Subcutaneous abdominal adipose tissue (tissue), 5 donors: ENCODE results near the gene PIP5KL1.
A peak's percentile ranks its signal among the peaks of the same experiment; 100 is the strongest.

Experiments used
- H3K27ac ChIP-seq: one replicate; pipeline ENCODE4 v1.7.0; 2013; ENCODE audit warnings: low read depth, mild to moderate bottlenecking, inconsistent platforms, low read length, moderate library complexity
- H3K27me3 ChIP-seq, 5 donors: one replicate each; pipeline ENCODE4 v1.7.0; 2013; ENCODE audit warnings: low read length in 5 of 5, inconsistent platforms in 1 of 5; ENCODE audit not compliant: control insufficient read depth in 5 of 5, insufficient read depth in 4 of 5
- H3K36me3 ChIP-seq, 5 donors: one replicate each; pipeline ENCODE4 v1.7.0; 2013; ENCODE audit warnings: low read length in 5 of 5; ENCODE audit not compliant: control insufficient read depth in 5 of 5, insufficient read depth in 5 of 5
- H3K4me1 ChIP-seq, 5 donors: one replicate each; pipeline ENCODE4 v1.7.0; 2013; ENCODE audit warnings: low read length in 5 of 5, mild to moderate bottlenecking in 3 of 5, moderate library complexity in 1 of 5; ENCODE audit not compliant: control insufficient read depth in 5 of 5, insufficient read depth in 5 of 5
- H3K4me3 ChIP-seq, 5 donors: one replicate each; pipeline ENCODE4 v1.7.0; 2013; ENCODE audit warnings: low read length in 5 of 5, low read depth in 1 of 5
- H3K9ac ChIP-seq, 5 donors: one replicate each; pipeline ENCODE4 v1.7.0; 2013; ENCODE audit warnings: low read length in 5 of 5, mild to moderate bottlenecking in 4 of 5, moderate library complexity in 3 of 5
- H3K9me3 ChIP-seq, 5 donors: one replicate each; pipeline ENCODE4 v1.7.0; 2013; ENCODE audit warnings: low read length in 5 of 5; ENCODE audit not compliant: control insufficient read depth in 5 of 5
- donor health status: healthy.
- donor health status: healthy.
- donor health status: healthy.
- donor health status: healthy.
- donor health status: healthy.

The PIP5KL1 gene

GRCh38 chr9:127930231-127931091 lies at the start of gene PIP5KL1:
Gene PIP5KL1, minus strand, starts transcription at chr9:127930777. Its CDS starts 25 bp downstream, at chr9:127930752.
- H3K27ac ChIP-seq = no peak within 1 kb of the TSS
- no peak within 1 kb of the TSS for H3K9ac ChIP-seq

GRCh38 chr9:127980060-127980705 lies 49.6 kb upstream of the PIP5KL1 start:
- Histone ChIP-seq H3K4me3 (peak overlapping the region; percentile 69 to 81 (median 72)), H3K9ac (peak overlapping the region; percentile 28 to 80 (median 67)), H3K27me3 (no peaks in the 10 kb centered on the region), H3K4me1 (peaks cover 12 to 56% (median 55%) of the 10 kb centered on the region in 5 donors), H3K36me3 (no peaks in the 10 kb centered on the region), H3K27ac (no peak overlapping the region), H3K9me3 (no peaks in the 10 kb centered on the region)

More at GRCh38 chr9:127930231-127931091, at the start of gene PIP5KL1:
- peaks cover 21 to 48% (median 35%) of the 10 kb centered on the region in 5 donors for H3K27me3 ChIP-seq
- H3K36me3 ChIP-seq = peaks cover 0 to 12% (median 2%) of the 10 kb centered on the region in 5 donors
- H3K9me3 ChIP-seq = no peaks in the 10 kb centered on the region
- peak within 1 kb of the TSS in 4 of 5 donors; percentile 16 to 55 (median 43) for H3K4me3 ChIP-seq
- H3K4me1 ChIP-seq = peaks cover 1 to 32% (median 26%) of the 10 kb centered on the region in 5 donors

- H3K9ac ChIP-seq = peak overlapping the region; percentile 28 to 80 (median 67)
- H3K27ac ChIP-seq = peak overlapping the region; percentile 50
- H3K4me3 ChIP-seq = peak overlapping the region; percentile 69 to 81 (median 72)
- no peaks in the 10 kb centered on the region for H3K36me3 ChIP-seq
- H3K4me1 ChIP-seq = peaks cover 12 to 63% (median 62%) of the 10 kb centered on the region in 5 donors
- H3K27me3 ChIP-seq = no peaks in the 10 kb centered on the region
- no peaks in the 10 kb centered on the region for H3K9me3 ChIP-seq
Observed at GRCh38 chr9:127979333-127980059, 48.9 kb upstream of the PIP5KL1 start.

- Histone ChIP-seq H3K27me3 (no peaks in the 10 kb centered on the region), H3K4me1 (peaks cover 12 to 69% (median 68%) of the 10 kb centered on the region in 5 donors), H3K36me3 (no peaks in the 10 kb centered on the region), H3K27ac (peak overlapping the region; percentile 50), H3K9me3 (no peaks in the 10 kb centered on the region), H3K9ac (peak overlapping the region in 2 of 5 donors; percentile 67 to 80), H3K4me3 (peak overlapping the region; percentile 69 to 81 (median 72))
Observed at GRCh38 chr9:127979015-127979332, 48.4 kb upstream of the PIP5KL1 start.

GRCh38 chr9:127977884-127978647 lies 47.5 kb upstream of the PIP5KL1 start:
- H3K4me1 ChIP-seq = peaks cover 12 to 77% (median 74%) of the 10 kb centered on the region in 5 donors
- H3K27me3 ChIP-seq = no peaks in the 10 kb centered on the region
- H3K36me3 ChIP-seq = no peaks in the 10 kb centered on the region
- no peak overlapping the region for H3K27ac ChIP-seq
- H3K9me3 ChIP-seq = no peaks in the 10 kb centered on the region
- peak overlapping the region in 4 of 5 donors; percentile 11 to 59 (median 24) for H3K9ac ChIP-seq
- H3K4me3 ChIP-seq = peak overlapping the region in 2 of 5 donors; percentile 21 to 27

- Histone ChIP-seq H3K9me3 (no peaks in the 10 kb centered on the region), H3K36me3 (no peaks in the 10 kb centered on the region), H3K4me3 (peak overlapping the region in 2 of 5 donors; percentile 9 to 21), H3K27ac (no peak overlapping the region), H3K4me1 (peaks cover 12 to 85% (median 83%) of the 10 kb centered on the region in 5 donors), H3K27me3 (no peaks in the 10 kb centered on the region), H3K9ac (peak overlapping the region in 3 of 5 donors; percentile 11 to 59 (median 21))
Observed at GRCh38 chr9:127977009-127977883, 46.7 kb upstream of the PIP5KL1 start.

- Histone ChIP-seq H3K9me3 (no peaks in the 10 kb centered on the region), H3K4me1 (peaks cover 12 to 89% (median 88%) of the 10 kb centered on the region in 5 donors), H3K27ac (no peak overlapping the region), H3K27me3 (no peaks in the 10 kb centered on the region), H3K36me3 (no peaks in the 10 kb centered on the region), H3K4me3 (no peak overlapping the region), H3K9ac (no peak overlapping the region)
Observed at GRCh38 chr9:127976498-127976897, 45.9 kb upstream of the PIP5KL1 start.

GRCh38 chr9:127975376-127976315 lies 45.1 kb upstream of the PIP5KL1 start:
- Histone ChIP-seq H3K9ac (peak overlapping the region in 3 of 5 donors; percentile 6 to 57 (median 20)), H3K9me3 (no peaks in the 10 kb centered on the region), H3K36me3 (no peaks in the 10 kb centered on the region), H3K27me3 (no peaks in the 10 kb centered on the region), H3K4me1 (peaks cover 12 to 87% (median 84%) of the 10 kb centered on the region in 5 donors), H3K4me3 (peak overlapping the region in 1 of 5 donors; percentile 19), H3K27ac (no peak overlapping the region)
